Hepatocyte (in vitro differentiated cells): ENCODE results near the gene MED28. TPM values are rescaled to one million over a fixed set of nuclear protein-coding genes. Genes with fewer than 3 reads are reported as not detected.

Source experiments
- DNase-seq: peaks from one replicate; pipeline ENCODE4 v3.0.0-alpha.2; 2016; ENCODE audit warnings: low spot score
- H2AFZ ChIP-seq: fragments of 200-600 bp; sonication (generic); 2 replicates; pipeline ENCODE4 v1.6.0; 2016; ENCODE audit warnings: antibody characterized with exemption, mild to moderate bottlenecking
- H3K27ac ChIP-seq: fragments of 200-600 bp; sonication (generic); 2 replicates; pipeline ENCODE4 v1.5.1; 2016; ENCODE audit warnings: mild to moderate bottlenecking
- H3K27me3 ChIP-seq: fragments of 200-600 bp; sonication (generic); 2 replicates; pipeline ENCODE4 v1.6.1; 2016
- H3K36me3 ChIP-seq: fragments of 200-600 bp; sonication (generic); replicated peaks from 2 replicates; pipeline ENCODE4 v1.5.1; 2016; ENCODE audit warnings: low read depth; ENCODE audit not compliant: insufficient read depth
- H3K4me1 ChIP-seq: fragments of 200-600 bp; sonication (generic); 2 replicates; pipeline ENCODE4 v1.5.1; 2016; ENCODE audit warnings: mild to moderate bottlenecking, moderate library complexity; ENCODE audit not compliant: insufficient read depth
- H3K4me2 ChIP-seq: fragments of 200-600 bp; sonication (generic); 2 replicates; pipeline ENCODE4 v1.6.0; 2016
- H3K4me3 ChIP-seq: fragments of 200-600 bp; sonication (generic); 2 replicates; pipeline ENCODE4 v1.5.1; 2016; ENCODE audit warnings: mild to moderate bottlenecking
- H3K79me2 ChIP-seq: fragments of 200-600 bp; sonication (generic); 2 replicates; pipeline ENCODE4 v1.6.0; 2017; ENCODE audit warnings: mild to moderate bottlenecking
- H3K9me2 ChIP-seq: fragments of 200-600 bp; sonication (generic); replicated peaks from 2 replicates; pipeline ENCODE4 v1.6.0; 2017; ENCODE audit warnings: mild to moderate bottlenecking; ENCODE audit not compliant: insufficient read depth
- H3K9me3 ChIP-seq: fragments of 200-600 bp; sonication (generic); 2 replicates; pipeline ENCODE4 v1.5.1; 2016; ENCODE audit warnings: low read depth, mild to moderate bottlenecking
- H4K20me1 ChIP-seq: fragments of 200-600 bp; sonication (generic); 2 replicates; pipeline ENCODE4 v1.6.0; 2016; ENCODE audit warnings: mild to moderate bottlenecking; ENCODE audit not compliant: insufficient read depth, poor library complexity, severe bottlenecking
- EZH2 ChIP-seq: fragments of 200-600 bp; sonication (generic); IDR thresholded peaks from 2 replicates; pipeline ENCODE4 v1.6.1; 2016; ENCODE audit warnings: antibody characterized with exemption, mild to moderate bottlenecking, borderline replicate concordance
- EZH2phosphoT487 ChIP-seq: fragments of 200-600 bp; sonication (generic); IDR thresholded peaks from one replicate; pipeline ENCODE4 v1.6.1; 2018; ENCODE audit warnings: antibody characterized with exemption, mild to moderate bottlenecking, low read depth, moderate library complexity; ENCODE audit not compliant: unreplicated experiment, severe bottlenecking
- WGBS: methylation state at CpG from one replicate; pipeline ENCODE4 v1.1.6; 2016; ENCODE audit warnings: low lambda C conversion rate; ENCODE audit errors: missing lambda C conversion rate; 5-methylcytosine and 5-hydroxymethylcytosine counted together
- polyA plus RNA-seq: library from polyadenylated mRNA; unstranded; fragments of >200 nt; fragmentation: Nextera tagmentation; extraction: Ambion mirVana; gene quantifications from 2 replicates; pipeline ENCODE4 v1.2.1, GENCODE V29; 2016
- total RNA-seq: library from RNA; depleted of rRNA; stranded (reverse); fragments of >200 nt; gene quantifications from 2 replicates; pipeline ENCODE4 v1.2.3, GENCODE V29; 2014
- TF ChIP-seq, protein P1 (sequence below): fragments of 200-600 bp; sonication (generic); IDR thresholded peaks from 2 replicates; pipeline ENCODE4 v1.5.1; 2016; ENCODE audit warnings: antibody characterized with exemption, mild to moderate bottlenecking; ENCODE audit not compliant: poor library complexity

Gene MED28
- total and polyA plus RNA-seq, 2 experiments from 2014 or later = 17.6 to 49.4 TPM

DNA sequence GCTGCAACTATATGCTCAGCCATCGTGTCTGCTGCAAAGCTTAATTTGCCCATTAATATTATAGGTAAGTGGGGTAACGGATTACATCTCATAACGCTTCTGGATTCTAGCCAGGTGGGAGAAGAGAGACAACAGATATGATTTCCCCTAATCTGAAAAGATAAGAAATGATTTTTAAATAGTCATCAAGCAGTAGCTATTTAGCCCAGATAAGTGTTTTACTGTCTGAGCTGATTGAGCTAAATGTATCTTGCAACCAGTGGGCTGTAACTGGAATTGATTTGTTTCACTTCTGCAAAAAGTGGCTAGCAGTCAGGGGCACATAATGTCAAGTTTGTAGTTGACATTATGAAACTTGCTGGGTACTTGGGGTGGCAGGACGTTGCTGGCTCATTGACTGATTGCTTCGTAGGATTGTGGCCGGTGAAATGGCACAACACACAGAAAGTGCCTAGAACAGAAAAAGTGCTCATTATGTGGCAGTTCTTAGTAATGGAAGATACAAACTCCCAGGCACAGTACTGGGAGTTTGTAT is 18.9 kb upstream of the MED28 start:
- Histone ChIP-seq H2AFZ (no peak overlapping the region), H3K4me3 (no peak overlapping the region), H3K9me3 (no peaks in the 10 kb centered on the region), H3K27me3 (no peaks in the 10 kb centered on the region), H3K4me1 (no peaks in the 10 kb centered on the region), H3K9me2 (no peaks in the 10 kb centered on the region), H4K20me1 (no peaks in the 10 kb centered on the region), H3K4me2 (no peak overlapping the region), H3K27ac (no peak overlapping the region), H3K79me2 (no peaks in the 10 kb centered on the region), H3K36me3 (no peaks in the 10 kb centered on the region)
- DNase-seq = no peak
- WGBS = 94% methylated on average over 6 of the region's 6 CpGs
- TF ChIP-seq EZH2 (no peak), EZH2phosphoT487 (no peak)
- TF ChIP-seq, protein P1, sequence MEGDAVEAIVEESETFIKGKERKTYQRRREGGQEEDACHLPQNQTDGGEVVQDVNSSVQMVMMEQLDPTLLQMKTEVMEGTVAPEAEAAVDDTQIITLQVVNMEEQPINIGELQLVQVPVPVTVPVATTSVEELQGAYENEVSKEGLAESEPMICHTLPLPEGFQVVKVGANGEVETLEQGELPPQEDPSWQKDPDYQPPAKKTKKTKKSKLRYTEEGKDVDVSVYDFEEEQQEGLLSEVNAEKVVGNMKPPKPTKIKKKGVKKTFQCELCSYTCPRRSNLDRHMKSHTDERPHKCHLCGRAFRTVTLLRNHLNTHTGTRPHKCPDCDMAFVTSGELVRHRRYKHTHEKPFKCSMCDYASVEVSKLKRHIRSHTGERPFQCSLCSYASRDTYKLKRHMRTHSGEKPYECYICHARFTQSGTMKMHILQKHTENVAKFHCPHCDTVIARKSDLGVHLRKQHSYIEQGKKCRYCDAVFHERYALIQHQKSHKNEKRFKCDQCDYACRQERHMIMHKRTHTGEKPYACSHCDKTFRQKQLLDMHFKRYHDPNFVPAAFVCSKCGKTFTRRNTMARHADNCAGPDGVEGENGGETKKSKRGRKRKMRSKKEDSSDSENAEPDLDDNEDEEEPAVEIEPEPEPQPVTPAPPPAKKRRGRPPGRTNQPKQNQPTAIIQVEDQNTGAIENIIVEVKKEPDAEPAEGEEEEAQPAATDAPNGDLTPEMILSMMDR = no peak

DNA sequence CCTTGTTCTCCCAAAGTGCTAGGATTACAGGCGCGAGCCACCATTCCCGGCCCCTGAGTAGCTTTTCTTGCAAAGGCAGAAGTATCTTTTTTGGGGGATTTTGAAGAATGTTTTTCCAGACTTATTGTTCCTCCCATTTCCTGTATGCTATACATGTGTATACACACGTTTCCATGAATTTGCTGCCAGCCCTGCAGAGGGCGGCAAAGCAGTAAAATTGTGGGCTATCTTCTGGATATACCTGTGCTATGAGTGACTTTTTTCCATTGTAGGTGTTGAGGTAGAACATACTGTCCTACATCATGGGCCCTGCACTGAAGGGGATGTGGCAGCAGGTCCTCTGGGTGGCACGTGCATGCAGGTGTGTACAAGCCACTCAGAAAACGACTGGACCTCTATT is 16.9 kb upstream of the MED28 start:
- H4K20me1 ChIP-seq = no peaks in the 10 kb centered on the region
- H3K27ac ChIP-seq = no peak overlapping the region
- no peaks in the 10 kb centered on the region for H3K4me1 ChIP-seq
- H3K27me3 ChIP-seq = no peaks in the 10 kb centered on the region
- 81% methylated on average over 7 of the region's 7 CpGs for WGBS
- H3K4me2 ChIP-seq = no peak overlapping the region
- H3K36me3 ChIP-seq = no peaks in the 10 kb centered on the region
- H2AFZ ChIP-seq = no peak overlapping the region
- H3K79me2 ChIP-seq = no peaks in the 10 kb centered on the region
- no peak overlapping the region for H3K4me3 ChIP-seq
- DNase-seq = peak; percentile 42
- no peaks in the 10 kb centered on the region for H3K9me2 ChIP-seq
- no peak for TF ChIP-seq EZH2phosphoT487
- no peak for TF ChIP-seq EZH2
- TF ChIP-seq, protein P1 = peak; percentile 46
- H3K9me3 ChIP-seq = no peaks in the 10 kb centered on the region

DNA sequence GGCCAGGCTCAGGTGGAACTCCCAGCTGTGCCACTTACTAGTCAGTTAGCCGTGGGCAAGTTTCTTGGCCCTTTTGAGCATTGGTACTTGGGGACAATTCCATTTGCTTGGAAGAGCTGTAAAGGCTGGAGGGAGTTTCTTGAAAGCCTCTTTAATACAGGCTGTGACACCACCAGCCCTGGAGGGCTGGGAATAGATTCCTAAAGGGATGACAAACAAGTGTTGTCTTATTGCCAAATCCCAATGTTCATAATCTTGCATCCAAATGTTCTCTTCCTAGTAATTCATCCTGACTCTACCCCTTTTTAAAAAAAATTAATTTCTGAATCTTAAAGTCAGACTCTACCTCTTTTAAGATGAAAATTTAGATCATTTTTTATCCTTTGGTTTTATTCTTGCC is 14.6 kb upstream of the MED28 start:
- WGBS = 94% methylated on average over 1 of the region's 1 CpG
- no peak overlapping the region for H3K4me2 ChIP-seq

More for the DNA sequence above, 14.6 kb upstream of the MED28 start:
- no peak for DNase-seq
- no peak overlapping the region for H2AFZ ChIP-seq
- H3K27me3 ChIP-seq = no peaks in the 10 kb centered on the region
- H3K9me2 ChIP-seq = no peaks in the 10 kb centered on the region
- H3K4me1 ChIP-seq = no peaks in the 10 kb centered on the region
- no peaks in the 10 kb centered on the region for H3K79me2 ChIP-seq
- no peaks in the 10 kb centered on the region for H3K36me3 ChIP-seq
- H3K27ac ChIP-seq = no peak overlapping the region
- no peaks in the 10 kb centered on the region for H3K9me3 ChIP-seq
- H4K20me1 ChIP-seq = no peaks in the 10 kb centered on the region
- H3K4me3 ChIP-seq = no peak overlapping the region
- TF ChIP-seq EZH2 (no peak), EZH2phosphoT487 (no peak)
- TF ChIP-seq, protein P1 = no peak
